ENCODE data around the gene DAGLB.

DNA sequence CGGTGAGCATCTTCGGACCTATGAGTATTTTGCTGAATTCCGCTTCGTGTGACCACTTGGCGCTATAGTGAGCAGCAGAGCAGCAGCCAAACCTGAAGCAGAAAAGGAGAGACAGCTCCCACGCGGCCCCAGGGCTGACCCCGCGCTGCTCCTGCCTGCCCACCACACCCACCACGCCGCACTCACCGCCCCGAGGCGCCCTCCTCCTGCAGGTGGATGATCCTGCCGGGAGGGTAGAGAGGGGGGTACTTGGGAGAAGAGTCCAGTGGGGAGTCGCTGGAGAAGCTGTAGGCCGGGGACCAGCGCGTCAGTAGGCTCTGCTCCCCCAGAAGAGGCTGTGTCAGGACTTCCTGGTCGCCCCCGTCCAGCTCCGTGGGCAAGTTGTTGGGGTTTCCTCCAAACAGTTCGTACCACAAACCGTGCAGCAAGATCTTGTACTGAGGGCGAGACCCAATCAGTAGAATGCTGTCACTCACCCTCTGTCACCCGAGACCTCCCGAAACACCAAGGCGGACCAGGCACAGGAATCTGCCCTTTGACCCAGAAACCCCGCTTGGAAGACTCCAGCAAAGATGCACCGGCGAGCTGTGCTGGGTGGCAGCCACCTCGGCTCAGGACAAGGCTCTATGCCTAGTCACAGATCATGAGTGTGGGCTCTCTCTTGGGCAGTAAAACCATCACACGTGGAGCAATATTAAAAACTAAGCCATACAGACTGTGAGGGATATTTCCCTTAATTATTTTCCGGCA, 37.6 kb downstream of the DAGLB start:
- TF ChIP-seq, protein P1, sequence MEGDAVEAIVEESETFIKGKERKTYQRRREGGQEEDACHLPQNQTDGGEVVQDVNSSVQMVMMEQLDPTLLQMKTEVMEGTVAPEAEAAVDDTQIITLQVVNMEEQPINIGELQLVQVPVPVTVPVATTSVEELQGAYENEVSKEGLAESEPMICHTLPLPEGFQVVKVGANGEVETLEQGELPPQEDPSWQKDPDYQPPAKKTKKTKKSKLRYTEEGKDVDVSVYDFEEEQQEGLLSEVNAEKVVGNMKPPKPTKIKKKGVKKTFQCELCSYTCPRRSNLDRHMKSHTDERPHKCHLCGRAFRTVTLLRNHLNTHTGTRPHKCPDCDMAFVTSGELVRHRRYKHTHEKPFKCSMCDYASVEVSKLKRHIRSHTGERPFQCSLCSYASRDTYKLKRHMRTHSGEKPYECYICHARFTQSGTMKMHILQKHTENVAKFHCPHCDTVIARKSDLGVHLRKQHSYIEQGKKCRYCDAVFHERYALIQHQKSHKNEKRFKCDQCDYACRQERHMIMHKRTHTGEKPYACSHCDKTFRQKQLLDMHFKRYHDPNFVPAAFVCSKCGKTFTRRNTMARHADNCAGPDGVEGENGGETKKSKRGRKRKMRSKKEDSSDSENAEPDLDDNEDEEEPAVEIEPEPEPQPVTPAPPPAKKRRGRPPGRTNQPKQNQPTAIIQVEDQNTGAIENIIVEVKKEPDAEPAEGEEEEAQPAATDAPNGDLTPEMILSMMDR (conservative IDR thresholded peaks at IDR 0.05; ENCODE audit: low read depth, low read length) = no peak
- TF ChIP-seq EZH2 (IDR thresholded peaks at IDR 0.05; ENCODE audit: low read length, unreplicated experiment) (no peak), EZH2phosphoT487 (IDR thresholded peaks at IDR 0.05; ENCODE audit: borderline replicate concordance, low read length) (no peak)

All from PC-3 (cell line).